ENCODE data around the gene SLC9A8. TPM values are rescaled to one million over a fixed set of nuclear protein-coding genes. Genes with fewer than 3 reads are reported as not detected.

The SLC9A8 gene
- total and polyA plus RNA-seq, 2 of the 4 experiments (the other 2 are of a cell fraction) = 4.1 to 5.0 TPM

GRCh38 chr20:49835031-49835430 lies 22.4 kb downstream of the SLC9A8 start:
- in situ Hi-C loops (cut with MboI; ENCODE audit: low sequenced_read_pairs) (no loop called here), dilution Hi-C loops (cut with HindIII; ENCODE audit: low sequenced_read_pairs, unreplicated experiment) (no loop called here), intact Hi-C loops (cut with micrococcal nuclease) (no loop called here)
- Histone ChIP-seq H3K9ac (ENCODE audit: low read depth, low read length) (no peak overlapping the region), H3K4me3 (ENCODE audit: insufficient read depth, low read depth, low read length) (no peak overlapping the region), H3K9me1 (ENCODE audit: insufficient read depth, low read length) (peaks cover 7% of the 10 kb centered on the region; the same call in 1 of the 2 replicates), H3K79me1 (ENCODE audit: low read depth in 1 of 2, low read length in 2 of 2) (peaks cover 5 to 6% of the 10 kb centered on the region in 2 experiments; a peak in 3 of 4 replicates), H4K20me1 (ENCODE audit: insufficient read depth, low read length) (no peaks in the 10 kb centered on the region), H3K4me1 (ENCODE audit: control insufficient read depth, insufficient read depth, low read length) (peaks cover 6% of the 10 kb centered on the region; the same call in 1 of the 2 replicates), H2BK5ac (ENCODE audit: low read depth, low read length, poor library complexity, severe bottlenecking) (peak overlapping the region; percentile 53), H2AK5ac (ENCODE audit: low read depth, low read length) (no peak overlapping the region), H3K14ac (replicated peaks; ENCODE audit: low read depth, low read length) (no peak overlapping the region), H2BK120ac (ENCODE audit: low read depth, low read length) (no peak overlapping the region), H2AFZ (replicated peaks; ENCODE audit: low read length, poor library complexity) (no peak overlapping the region), H4K8ac (ENCODE audit: low read depth in 2 of 2, low read length in 2 of 2) (no peak overlapping the region), H3K27me3 (ENCODE audit: control insufficient read depth, insufficient read depth, low read length) (no peaks in the 10 kb centered on the region), H3K23ac (ENCODE audit: low read depth, low read length) (no peak overlapping the region), H3K4me2 (ENCODE audit: low read depth, low read length) (no peak overlapping the region), H2AK9ac (replicated peaks; ENCODE audit: low read depth, low read length, poor library complexity) (no peak overlapping the region), H3K27ac (ENCODE audit: insufficient read depth, low read length) (no peak overlapping the region), H3K36me3 (ENCODE audit: control insufficient read depth, insufficient read depth, low read length) (peaks cover 5% of the 10 kb centered on the region; the same call in 1 of the 2 replicates), H2BK15ac (ENCODE audit: low read depth, low read length) (no peak overlapping the region), H3K56ac (ENCODE audit: extremely low read depth, insufficient read depth, low read length) (no peak overlapping the region), H3K9me3 (ENCODE audit: control insufficient read depth, insufficient read depth, low read length) (no peaks in the 10 kb centered on the region), H3K4ac (ENCODE audit: low read depth, low read length) (no peak overlapping the region), H2BK20ac (ENCODE audit: low read depth, low read length) (no peak overlapping the region), H3K18ac (ENCODE audit: low read depth, low read length) (peak overlapping the region; percentile 42; the same call in 1 of the 2 replicates), H4K91ac (ENCODE audit: insufficient read depth, low read depth, low read length) (no peak overlapping the region), H4K5ac (ENCODE audit: low read depth, low read length) (no peak overlapping the region; the same call in 1 of the 2 replicates)
- TF ChIP-seq BHLHE40 (IDR thresholded peaks at IDR 0.05; ENCODE audit: low read depth, low read length) = no peak
- no peak for TF ChIP-seq USF2 (IDR thresholded peaks at IDR 0.05; ENCODE audit: low read depth, low read length)
- no peak for TF ChIP-seq CTCF (conservative IDR thresholded peaks at IDR 0.05; ENCODE audit: low read depth, low read length)
- no peak for TF ChIP-seq ELK1 (IDR thresholded peaks at IDR 0.05; ENCODE audit: borderline replicate concordance, low read depth, low read length)
- no peak for TF ChIP-seq RFX5 (IDR thresholded peaks at IDR 0.05; ENCODE audit: low read depth, low read length)
- TF ChIP-seq NFE2L2 (IDR thresholded peaks at IDR 0.05; ENCODE audit: low read depth, low read length) = no peak
- no peak for TF ChIP-seq FOS (IDR thresholded peaks at IDR 0.05; ENCODE audit: low read depth, low read length)
- TF ChIP-seq POLR2A (IDR thresholded peaks at IDR 0.05; ENCODE audit: low read depth, low read length) = no peak
- TF ChIP-seq CEBPB (IDR thresholded peaks at IDR 0.05; ENCODE audit: low read depth, low read length) = no peak
- no peak for TF ChIP-seq MAFK (IDR thresholded peaks at IDR 0.05; ENCODE audit: low read depth, low read length)
- TF ChIP-seq MAZ (IDR thresholded peaks at IDR 0.05; ENCODE audit: borderline replicate concordance, low read depth, low read length) = no peak
- no peak for TF ChIP-seq RAD21 (IDR thresholded peaks at IDR 0.05; ENCODE audit: low read length)
- no peak for TF ChIP-seq SMC3 (IDR thresholded peaks at IDR 0.05; ENCODE audit: low read depth, low read length)
- no peak for TF ChIP-seq CHD1 (IDR thresholded peaks at IDR 0.05; ENCODE audit: low read depth, low read length)
- TF ChIP-seq RCOR1 (IDR thresholded peaks at IDR 0.05; ENCODE audit: insufficient replicate concordance, low read length) = no peak
- TF ChIP-seq MXI1 (IDR thresholded peaks at IDR 0.05; ENCODE audit: borderline replicate concordance, low read depth, low read length) = no peak
- BruUV-seq (replicated peaks) = no TSS peak
- DNase-seq (no peak), ATAC-seq (ENCODE audit: low read depth) (no peak)
- CTCF ChIA-PET = interaction anchor here (0.9 to 1.3 kb wide), 2 partner anchors 11 to 42 kb away, joined by 3 to 7 read pairs; no protein-coding TSS in a partner anchor
- POLR2A ChIA-PET (ENCODE audit: unreplicated experiment) = no interaction called here
- 89% methylated on average over 4 of the region's 4 CpGs; no CpG with 5 or more reads in 1 of the 2 experiments for WGBS, 2 experiments (ENCODE audit: extremely low coverage in 2 of 2, insufficient read length in 1 of 2)
